Natural killer cell (primary cell): Measurements from ENCODE around the gene DCTN1. TPM values are rescaled to one million over a fixed set of nuclear protein-coding genes. Genes with fewer than 3 reads are reported as not detected.

Experiments used
- ATAC-seq, 3 donors: fragments of 150-1000 bp in 2 of 3; fragments of 200-7000 bp in 1 of 3; cut with Tn5 transposase; 1 replicate in 1 of 3; 2 replicates in 2 of 3; pipeline ENCODE4 v1.10.0; 2021; ENCODE audit warnings: mild to moderate bottlenecking in 2 of 3, moderate library complexity in 2 of 3
- DNase-seq, 2 donors: peaks; one replicate each; pipeline versions ENCODE4 v3.0.0 to v3.0.0-alpha.2; 2013 to 2021; ENCODE audit warnings: mixed read lengths in 1 of 2
- H3K27ac ChIP-seq: one replicate; pipeline ENCODE4 v1.5.1; 2013; ENCODE audit warnings: mild to moderate bottlenecking, low read length
- H3K27me3 ChIP-seq: one replicate; pipeline ENCODE4 v1.6.1; 2013; ENCODE audit warnings: low read length; ENCODE audit not compliant: control insufficient read depth, insufficient read depth
- H3K36me3 ChIP-seq: one replicate; pipeline ENCODE4 v1.6.1; 2013; ENCODE audit warnings: low read length; ENCODE audit not compliant: control insufficient read depth, insufficient read depth
- H3K4me1 ChIP-seq: one replicate; pipeline ENCODE4 v1.6.1; 2013; ENCODE audit warnings: low read length; ENCODE audit not compliant: control insufficient read depth, insufficient read depth
- H3K4me3 ChIP-seq: one replicate; pipeline ENCODE4 v1.5.1; 2013; ENCODE audit warnings: low read length
- H3K9me3 ChIP-seq: one replicate; pipeline ENCODE4 v1.6.1; 2013; ENCODE audit warnings: low read length; ENCODE audit not compliant: control insufficient read depth, insufficient read depth
- H3K27ac Mint-ChIP-seq, 2 donors: one replicate each; pipeline ENCODE4 v1.8.0; 2022; ENCODE audit warnings: mild to moderate bottlenecking in 2 of 2, mixed read lengths in 2 of 2, moderate library complexity in 1 of 2
- H3K27me3 Mint-ChIP-seq, 2 donors: one replicate each; pipeline ENCODE4 v1.8.0; 2022; ENCODE audit warnings: low read depth in 2 of 2, mixed read lengths in 2 of 2
- H3K36me3 Mint-ChIP-seq: one replicate; pipeline ENCODE4 v1.8.0; 2022; ENCODE audit warnings: mixed read lengths
- H3K4me1 Mint-ChIP-seq, 2 donors: one replicate each; pipeline ENCODE4 v1.8.0; 2022; ENCODE audit warnings: mixed read lengths in 2 of 2
- H3K4me3 Mint-ChIP-seq: one replicate; pipeline ENCODE4 v1.8.0; 2022; ENCODE audit warnings: mild to moderate bottlenecking, moderate library complexity, mixed read lengths
- H3K9me3 Mint-ChIP-seq, 2 donors: one replicate each; pipeline ENCODE4 v1.8.0; 2022; ENCODE audit warnings: mixed read lengths in 2 of 2
- CTCF ChIP-seq: fragments of 200-600 bp; IDR thresholded peaks from one replicate; pipeline ENCODE4 v1.8.0; 2022; ENCODE audit warnings: antibody characterized with exemption
- WGBS: methylation state at CpG from one replicate; pipeline ENCODE4 v1.1.7; 2013; ENCODE audit warnings: missing lambda C conversion rate; ENCODE audit not compliant: insufficient coverage; 5-methylcytosine and 5-hydroxymethylcytosine counted together
- intact Hi-C: fragments of 100-400 bp; cut with micrococcal nuclease; formaldehyde crosslinking; loops from one replicate; pipeline ENCODE4 v1.14.2; 2022
- total RNA-seq, 4 donors: library from RNA; stranded (reverse); fragments of 120-200 nt in 1 of 4; gene quantifications; one replicate each; pipeline versions ENCODE4 v1.2.3 to v1.2.4, GENCODE V29; 2013 to 2022

DCTN1 gene
- total RNA-seq, 3 donors from 2014 or later (not counting 1 experiment from before 2014, with no cell fraction given): 103 to 116 (median 116) TPM

GRCh38 chr2:74414881-74415761 lies 35.0 kb upstream of the DCTN1 start:
- peak overlapping the region in 1 of 2 donors; percentile 79 for H3K27ac Mint-ChIP-seq
- intact Hi-C loops: no loop called here
- peaks cover 0 to 7% of the 10 kb centered on the region in 2 donors for H3K27me3 Mint-ChIP-seq
- DNase-seq (peak; percentile 35 to 48), ATAC-seq (peak; percentile 68 to 75 (median 75))
- no peak for TF ChIP-seq CTCF
- 8% methylated on average over 66 of the region's 66 CpGs for WGBS
- H3K27me3 ChIP-seq: no peaks in the 10 kb centered on the region
- peaks cover 7 to 19% of the 10 kb centered on the region in 2 donors for H3K4me1 Mint-ChIP-seq
- no peak overlapping the region for H3K27ac ChIP-seq
- no peaks in the 10 kb centered on the region for H3K36me3 Mint-ChIP-seq
- H3K4me3 ChIP-seq: peak overlapping the region; percentile 47
- peak overlapping the region; percentile 85 for H3K4me3 Mint-ChIP-seq
- no peaks in the 10 kb centered on the region for H3K9me3 Mint-ChIP-seq
- peaks cover 22% of the 10 kb centered on the region for H3K4me1 ChIP-seq
- no peaks in the 10 kb centered on the region for H3K9me3 ChIP-seq
- H3K36me3 ChIP-seq: no peaks in the 10 kb centered on the region

- H3K9me3 Mint-ChIP-seq: no peaks in the 10 kb centered on the region
- no peak for ATAC-seq
- Histone ChIP-seq H3K4me1 (peaks cover 22% of the 10 kb centered on the region), H3K36me3 (no peaks in the 10 kb centered on the region), H3K27me3 (no peaks in the 10 kb centered on the region), H3K27ac (no peak overlapping the region), H3K9me3 (no peaks in the 10 kb centered on the region), H3K4me3 (peak overlapping the region; percentile 47)
- intact Hi-C loops: no loop called here
- no peaks in the 10 kb centered on the region for H3K36me3 Mint-ChIP-seq
- TF ChIP-seq CTCF: no peak
- H3K4me3 Mint-ChIP-seq: peak overlapping the region; percentile 85
- H3K4me1 Mint-ChIP-seq: peaks cover 5 to 18% of the 10 kb centered on the region in 2 donors
- WGBS: 83% methylated on average over 19 of the region's 19 CpGs
- peak overlapping the region in 1 of 2 donors; percentile 79 for H3K27ac Mint-ChIP-seq
- peaks cover under 1 to 9% of the 10 kb centered on the region in 2 donors for H3K27me3 Mint-ChIP-seq
- DNase-seq: no peak
These were observed 34.3 kb upstream of the DCTN1 start for GRCh38 chr2:74414441-74414840.

- no peak for DNase-seq
- Mint-ChIP-seq H3K36me3 (no peaks in the 10 kb centered on the region), H3K4me1 (peaks cover 5 to 18% of the 10 kb centered on the region in 2 donors), H3K27me3 (peaks cover 12% of the 10 kb centered on the region in 2 donors), H3K9me3 (no peaks in the 10 kb centered on the region), H3K27ac (no peak overlapping the region), H3K4me3 (peak overlapping the region; percentile 85)
- Histone ChIP-seq H3K4me1 (peaks cover 22% of the 10 kb centered on the region), H3K27ac (no peak overlapping the region), H3K4me3 (no peak overlapping the region), H3K36me3 (no peaks in the 10 kb centered on the region), H3K27me3 (no peaks in the 10 kb centered on the region), H3K9me3 (no peaks in the 10 kb centered on the region)
- no peak for ATAC-seq
- TF ChIP-seq CTCF: no peak
- intact Hi-C loops: no loop called here
- 86% methylated on average over 8 of the region's 8 CpGs for WGBS
These were observed 33.0 kb upstream of the DCTN1 start for GRCh38 chr2:74413001-74413698.
